ENCODE data around the gene PLA2G10.
"Not testable (repeated sequence)": the region's sequence is repeated elsewhere in the genome, so short reads cannot be mapped to it uniquely, and the experiment has no call there.

PLA2G10 gene, protein sequence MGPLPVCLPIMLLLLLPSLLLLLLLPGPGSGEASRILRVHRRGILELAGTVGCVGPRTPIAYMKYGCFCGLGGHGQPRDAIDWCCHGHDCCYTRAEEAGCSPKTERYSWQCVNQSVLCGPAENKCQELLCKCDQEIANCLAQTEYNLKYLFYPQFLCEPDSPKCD

GRCh38 chr16:14694129-14694528 lies at the start of gene PLA2G10:
Gene PLA2G10 (minus strand): TSS chr16:14694308. CDS start chr16:14694229, 79 bp downstream.
- not testable (repeated sequence) for DNase-seq (ENCODE audit: low read depth in 2 of 2)

DNA sequence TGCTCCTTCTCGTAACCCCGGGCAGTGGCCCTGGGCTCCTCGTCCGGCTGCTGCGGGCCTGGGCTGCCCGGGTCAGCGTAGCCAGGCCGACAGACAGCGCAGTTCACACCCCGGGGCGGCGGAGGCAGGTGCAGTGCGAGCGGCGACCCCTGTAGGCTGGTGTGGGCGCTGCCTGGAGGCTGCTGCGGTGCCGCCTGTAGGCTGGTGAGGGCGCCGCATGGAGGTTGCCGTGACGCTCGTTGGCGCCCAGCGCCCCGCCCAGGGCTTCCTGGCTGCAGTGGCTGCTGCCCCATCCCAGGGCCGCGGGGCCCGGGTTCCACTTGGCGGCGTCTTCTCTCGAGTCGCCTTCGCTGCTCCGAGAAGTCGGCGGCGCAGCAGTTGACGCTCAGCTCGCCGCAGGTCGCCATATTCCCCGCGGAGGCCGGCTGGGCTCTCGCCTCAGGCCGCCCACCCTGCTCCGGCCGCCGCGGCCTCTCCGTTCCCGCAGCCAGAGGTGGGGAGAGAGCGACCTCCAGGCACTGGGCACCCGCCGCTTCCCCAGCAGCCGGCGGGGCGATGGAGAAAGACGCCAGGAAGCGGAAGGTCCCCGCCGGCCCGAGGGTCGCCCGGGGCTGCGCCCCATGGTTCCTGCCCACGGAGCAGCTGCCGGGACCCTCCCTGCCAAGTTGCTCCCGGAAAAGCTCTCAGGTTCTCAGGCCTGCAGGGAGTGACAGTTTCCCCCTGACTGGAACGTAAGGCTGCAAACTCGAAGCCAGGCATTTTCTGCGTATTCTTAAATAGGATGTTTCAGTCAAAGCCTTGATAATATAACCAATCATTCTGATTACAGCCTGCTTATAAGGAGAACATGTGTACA lies 48.4 kb upstream of the PLA2G10 start, which contains the start of gene NPIPA2:
Gene NPIPA2, plus strand, starts transcription at position 261 of the 856 bp plus-strand sequence. CDS start 5,533 bp downstream, outside the sequence.
- not testable (repeated sequence) for DNase-seq (ENCODE audit: low read depth in 2 of 2)

GRCh38 chr16:14741794-14742193 lies 47.7 kb upstream of the PLA2G10 start:
- not testable (repeated sequence) for DNase-seq (ENCODE audit: low read depth in 2 of 2)

- DNase-seq (ENCODE audit: low read depth in 2 of 2): not testable (repeated sequence)
These were observed 46.8 kb upstream of the PLA2G10 start for GRCh38 chr16:14740832-14741385.

DNA sequence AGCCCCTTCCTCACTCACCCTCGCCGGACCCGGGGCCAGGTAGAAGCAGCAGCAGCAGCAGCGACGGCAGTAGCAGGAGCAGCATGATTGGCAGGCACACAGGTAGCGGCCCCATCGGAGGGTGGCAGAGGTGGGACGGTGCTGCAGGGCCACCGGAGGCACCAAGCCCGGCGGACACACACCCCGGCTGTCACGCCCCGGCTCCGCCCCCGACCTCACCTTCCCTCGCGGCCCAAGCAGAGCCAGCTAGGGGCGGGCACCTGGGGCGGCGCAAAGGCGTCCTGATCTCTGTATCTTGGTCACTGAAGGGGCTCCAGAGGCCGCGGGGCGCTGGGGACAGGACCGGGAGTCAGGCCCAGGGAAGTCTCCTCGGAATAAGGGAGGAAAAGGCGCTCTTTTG lies 39.1 kb upstream of the PLA2G10 start:
- DNase-seq (ENCODE audit: low read depth in 2 of 2): not testable (repeated sequence)

GRCh38 chr16:14703156-14704011 lies 9.3 kb upstream of the PLA2G10 start, which contains the start of gene NPIPA3:
Gene NPIPA3 (plus strand): TSS chr16:14703411. CDS start chr16:14708944, 5,533 bp downstream.
- not testable (repeated sequence) for DNase-seq (ENCODE audit: low read depth in 2 of 2)

GRCh38 chr16:14702672-14703071 lies 8.6 kb upstream of the PLA2G10 start:
- not testable (repeated sequence) for DNase-seq (ENCODE audit: low read depth in 2 of 2)

GRCh38 chr16:14701859-14702258 lies 7.8 kb upstream of the PLA2G10 start:
- DNase-seq (ENCODE audit: low read depth in 2 of 2): not testable (repeated sequence)

DNA sequence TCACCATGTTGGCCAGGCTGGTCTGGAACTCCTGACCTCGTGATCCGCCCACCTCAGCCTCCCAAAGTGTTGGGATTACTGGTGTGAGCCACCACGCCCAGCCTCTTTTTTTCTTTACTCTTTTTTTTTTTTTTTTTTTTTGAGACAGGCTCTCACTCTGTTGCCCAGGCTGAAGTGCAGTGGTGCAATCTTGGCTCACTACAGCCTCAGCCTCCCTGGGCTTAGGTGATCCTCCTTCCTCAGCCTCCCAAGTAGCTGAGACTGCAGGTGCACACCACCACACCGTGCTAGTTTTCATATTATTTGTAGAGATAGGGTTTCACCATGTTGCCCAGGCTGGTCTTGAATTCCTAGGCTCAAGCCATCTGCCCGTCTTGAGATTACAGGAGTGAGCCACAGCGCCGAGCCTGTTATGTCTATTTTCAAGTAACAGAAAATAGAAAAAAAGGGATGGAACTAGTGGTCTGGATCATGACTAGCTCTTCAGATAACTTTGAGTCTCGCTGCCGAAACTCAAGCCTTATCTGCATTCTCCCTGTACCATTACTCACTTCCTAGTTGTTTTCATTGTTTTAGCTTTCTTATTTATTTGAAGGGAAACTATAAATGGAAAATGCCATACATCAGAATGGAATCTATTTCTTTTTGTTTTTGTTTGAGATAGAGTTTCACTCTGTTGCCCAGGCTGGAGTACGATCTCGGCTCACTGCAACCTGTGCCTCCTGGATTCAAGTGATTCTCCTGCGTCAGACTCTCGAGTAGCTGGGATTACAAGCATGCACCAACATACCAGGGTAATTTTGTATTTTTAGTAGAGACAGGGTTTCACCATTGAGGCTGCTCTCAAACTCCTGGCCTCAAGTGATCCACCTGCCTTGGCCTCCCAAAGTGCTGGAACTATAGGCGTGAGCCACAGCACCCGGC lies 8.0 kb downstream of the PLA2G10 start:
- not testable (repeated sequence) for DNase-seq (ENCODE audit: low read depth in 2 of 2)

- DNase-seq (ENCODE audit: low read depth in 2 of 2): no peak
These were observed 12.0 kb downstream of the PLA2G10 start for GRCh38 chr16:14682121-14682520.

- DNase-seq (ENCODE audit: low read depth in 2 of 2): no peak
These were observed 13.0 kb downstream of the PLA2G10 start for GRCh38 chr16:14681115-14681514.

DNA sequence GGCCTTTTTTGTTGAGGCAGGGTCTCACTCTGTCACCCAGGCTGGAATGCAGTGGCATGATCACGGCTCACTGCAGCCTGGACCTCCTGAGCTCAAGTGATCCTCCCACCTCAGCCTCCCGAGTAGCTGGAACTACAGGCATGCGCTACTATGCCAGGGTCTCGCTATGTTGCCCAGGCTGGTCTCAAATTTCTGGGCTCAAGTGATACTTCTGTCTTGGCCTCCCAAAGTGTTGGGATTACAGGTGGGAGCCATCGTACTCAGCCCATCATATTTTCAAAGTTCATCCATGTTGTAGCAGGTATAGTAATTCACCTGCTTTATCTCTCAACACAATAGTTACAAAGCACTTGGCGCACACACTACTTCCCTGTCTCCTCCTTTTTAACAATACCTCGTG lies 13.7 kb downstream of the PLA2G10 start:
- not testable (repeated sequence) for DNase-seq (ENCODE audit: low read depth in 2 of 2)

- DNase-seq (ENCODE audit: low read depth in 2 of 2): no peak
These were observed 15.2 kb downstream of the PLA2G10 start for GRCh38 chr16:14678748-14679497.

DNA sequence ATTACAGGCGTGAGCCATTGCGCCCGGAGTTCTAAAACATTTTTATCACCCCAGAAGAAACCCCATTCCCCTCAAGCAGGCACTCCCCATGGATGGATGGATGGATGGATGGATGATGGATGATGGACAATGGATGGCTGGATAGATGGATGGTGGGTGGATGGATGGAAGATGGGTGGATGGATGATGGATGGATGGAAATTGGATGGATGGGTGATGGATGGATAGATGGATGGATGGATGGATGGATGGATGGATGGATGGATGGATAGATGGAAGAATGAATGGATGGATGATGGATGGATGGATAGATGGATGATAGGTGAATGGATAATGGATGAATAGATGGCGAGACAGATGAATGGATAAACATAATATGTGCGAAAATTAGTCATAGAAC lies 16.5 kb downstream of the PLA2G10 start:
- DNase-seq (ENCODE audit: low read depth in 2 of 2): no peak

DNA sequence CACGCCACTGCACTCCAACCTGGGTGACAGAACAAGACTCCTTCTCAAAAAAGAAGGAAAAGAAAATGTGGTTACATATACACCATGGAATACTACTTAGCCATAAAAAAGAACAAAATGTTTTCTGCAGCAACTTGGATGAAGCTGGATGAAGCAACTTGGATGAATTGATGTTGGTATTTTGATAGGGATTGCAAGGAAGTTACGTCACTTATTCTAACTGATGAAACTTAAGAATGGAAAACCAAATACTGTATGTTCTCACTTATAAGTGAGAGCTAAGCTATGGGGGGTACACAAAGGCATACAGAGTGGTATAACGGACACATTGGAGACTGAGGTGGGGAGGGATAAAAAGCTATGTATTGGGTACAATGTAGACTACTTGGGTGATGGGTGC lies 17.5 kb downstream of the PLA2G10 start:
- DNase-seq (ENCODE audit: low read depth in 2 of 2): no peak

- DNase-seq (ENCODE audit: low read depth in 2 of 2): no peak
These were observed 21.6 kb downstream of the PLA2G10 start for GRCh38 chr16:14672403-14672971.

DNA sequence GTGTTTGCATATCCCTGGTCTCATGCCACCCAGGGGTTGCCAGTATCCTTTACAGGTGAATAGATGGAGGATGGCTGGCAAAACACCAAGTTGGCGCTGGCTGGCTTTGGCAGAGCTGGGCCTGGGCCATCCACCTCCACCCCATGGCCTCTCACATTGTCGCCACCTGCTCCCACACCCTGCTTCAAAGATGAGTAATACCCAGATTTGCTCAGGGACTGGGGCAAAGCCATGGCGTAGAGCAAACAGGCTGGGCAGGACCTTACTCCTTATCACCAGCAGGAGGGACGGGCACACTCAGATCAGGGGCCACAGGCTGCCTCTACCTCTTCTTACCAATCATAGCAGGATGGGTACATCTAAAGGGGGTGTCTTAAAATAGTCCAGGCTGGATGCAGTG lies 24.3 kb downstream of the PLA2G10 start:
- no peak for DNase-seq (ENCODE audit: low read depth in 2 of 2)

DNA sequence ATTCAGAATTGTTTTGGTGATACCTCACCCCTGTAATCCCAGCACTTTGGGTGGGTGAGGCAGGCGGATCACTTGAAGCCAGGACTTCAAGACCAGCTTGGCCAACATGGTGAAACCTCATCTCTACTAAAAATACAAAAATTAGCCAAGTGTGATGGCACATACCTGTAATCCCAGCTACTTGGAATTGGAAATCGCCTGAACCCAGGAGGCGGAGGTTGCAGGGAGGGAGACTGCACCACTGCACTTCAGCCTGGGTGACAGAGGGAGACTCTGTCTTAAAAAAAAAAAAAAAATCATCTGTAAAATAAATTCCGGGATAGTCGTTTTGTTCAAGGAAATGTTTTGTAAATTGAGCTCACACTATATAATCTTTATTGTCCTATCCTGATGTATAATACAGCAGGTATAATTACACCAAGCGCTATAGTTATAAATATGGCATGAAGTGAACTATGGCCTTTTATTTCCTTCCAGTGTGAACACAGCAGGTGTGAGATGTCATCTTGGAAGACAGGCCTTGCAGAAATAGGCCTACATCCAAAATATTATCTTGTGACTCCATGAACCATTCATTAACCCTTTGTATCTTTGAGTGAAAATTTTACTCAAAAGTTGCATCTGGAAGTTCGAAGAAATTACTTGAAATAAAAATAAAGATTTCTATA lies 25.4 kb downstream of the PLA2G10 start:
- DNase-seq (ENCODE audit: low read depth in 2 of 2): no peak
